K562 (cell line): ENCODE results near the gene ANGPTL1. TPM values are rescaled to one million over a fixed set of nuclear protein-coding genes. Genes with fewer than 3 reads are reported as not detected.

Source experiments
- ATAC-seq: fragments of 200-7000 bp; cut with Tn5 transposase; 3 replicates; pipeline ENCODE4 v1.9.1; 2020; ENCODE audit warnings: moderate library complexity
- BruUV-seq: library from RNA; stranded (reverse); fragments of 400-500 nt; replicated peaks from 2 replicates; lab custom pipeline; 2021; lab: Mats Ljungman, UMichigan
- CTCF ChIA-PET: fragments of 300-600 bp; formaldehyde crosslinking; extraction: SDS; loops from one replicate; lab custom pipeline; 2021; ENCODE audit warnings: low intra/inter-chr PET ratio; lab: Yijun Ruan, JAX
- POLR2A ChIA-PET: fragments of 300-600, 350-650 bp; sonication (Branson Sonifier 250); formaldehyde crosslinking; extraction: SDS; loops from one replicate; lab custom pipeline; 2021; ENCODE audit warnings: antibody characterized with exemption, inconsistent platforms; lab: Yijun Ruan, JAX
- DNase-seq, 4 experiments: peaks; one replicate each; pipeline versions ENCODE4 v3.0.0 to v3.0.0-alpha.2; 2011 to 2018; ENCODE audit warnings: low spot score in 3 of 4, mixed read lengths in 3 of 4; ENCODE audit errors: extremely low read depth in 1 of 4
- FAIRE-seq: peaks from 2 replicates; lab custom pipeline; 2011; peaks lifted over from hg19 to GRCh38; lab: Jason Lieb, UNC
- H2AFZ ChIP-seq: 2 replicates; pipeline ENCODE4 v1.6.0; 2011; ENCODE audit warnings: low read depth, low read length, control low read depth, inconsistent platforms
- H3K27ac ChIP-seq: fragments of 200-600 bp; 3 replicates; pipeline ENCODE4 v1.8.0; 2011; ENCODE audit warnings: low read depth, mild to moderate bottlenecking, control low read depth, inconsistent platforms, low read length, moderate library complexity, mixed read lengths; ENCODE audit errors: extremely low read depth
- H3K27me3 ChIP-seq, 2 experiments: fragments of 300-600 bp in 1 of 2; 2 replicates in 1 of 2; 3 replicates in 1 of 2; pipeline versions ENCODE4 v1.6.0 to v1.8.0; 2011; ENCODE audit warnings: inconsistent platforms in 2 of 2, low read length in 2 of 2, mild to moderate bottlenecking in 1 of 2, mixed read lengths in 1 of 2, moderate library complexity in 1 of 2; ENCODE audit not compliant: control insufficient read depth in 2 of 2, insufficient read depth in 2 of 2
- H3K36me3 ChIP-seq: fragments of 300-600 bp; 3 replicates; pipeline ENCODE4 v1.8.0; 2011; ENCODE audit warnings: mild to moderate bottlenecking, low read length, inconsistent platforms; ENCODE audit not compliant: control insufficient read depth, insufficient read depth
- H3K4me1 ChIP-seq, 2 experiments: fragments of 200-600 bp in 1 of 2; replicated peaks in 1 of 2; 2 replicates in 1 of 2; 3 replicates in 1 of 2; pipeline versions ENCODE4 v1.5.1 to v1.8.0; 2011; ENCODE audit warnings: inconsistent platforms in 2 of 2, low read length in 2 of 2, mild to moderate bottlenecking in 1 of 2, mixed read lengths in 1 of 2, moderate library complexity in 1 of 2; ENCODE audit not compliant: control insufficient read depth in 2 of 2, insufficient read depth in 2 of 2
- H3K4me2 ChIP-seq: 2 replicates; pipeline ENCODE4 v1.6.1; 2011; ENCODE audit warnings: low read length, control low read depth, inconsistent platforms, mixed read lengths; ENCODE audit not compliant: insufficient read depth
- H3K4me3 ChIP-seq: fragments of 200-600 bp; sonication (generic), shearing (Covaris generic); 2 replicates; pipeline ENCODE4 v1.5.1; 2016; ENCODE audit warnings: control low read depth, inconsistent platforms
- H3K79me2 ChIP-seq: fragments of 200-600 bp; 3 replicates; pipeline ENCODE4 v1.8.0; 2011; ENCODE audit warnings: low read length, inconsistent platforms; ENCODE audit not compliant: control insufficient read depth, insufficient read depth
- H3K9ac ChIP-seq, 2 experiments: 2 replicates each; pipeline versions ENCODE4 v1.6.0 to v1.6.1; 2011; ENCODE audit warnings: low read depth in 2 of 2, low read length in 2 of 2, control low read depth in 1 of 2, inconsistent platforms in 1 of 2, mild to moderate bottlenecking in 1 of 2, mixed read lengths in 1 of 2; ENCODE audit not compliant: insufficient read depth in 1 of 2
- H3K9me1 ChIP-seq: one replicate; pipeline ENCODE4 v1.6.0; 2011; ENCODE audit warnings: inconsistent platforms, mild to moderate bottlenecking, low read length, moderate library complexity; ENCODE audit not compliant: control insufficient read depth, insufficient read depth
- H3K9me3 ChIP-seq: replicated peaks from 2 replicates; pipeline ENCODE4 v1.5.1; 2011; ENCODE audit warnings: low read depth, low read length, inconsistent platforms; ENCODE audit not compliant: control insufficient read depth, insufficient read depth
- H4K20me1 ChIP-seq: replicated peaks from 2 replicates; pipeline ENCODE4 v1.6.1; 2011; ENCODE audit warnings: low read length, inconsistent platforms, mixed read lengths; ENCODE audit not compliant: control insufficient read depth, insufficient read depth
- MAFG ChIP-seq: fragments of 450-650 bp; conservative IDR thresholded peaks from 2 replicates; pipeline ENCODE4 v1.6.1; 2016; ENCODE audit warnings: missing genetic modification characterization, missing compliant biosample characterization
- REST ChIP-seq, 2 experiments: fragments of 450-650 bp; formaldehyde crosslinking in 1 of 2; IDR thresholded peaks; 2 replicates each; pipeline versions ENCODE4 v1.4.0 to v1.6.1; 2014 to 2020; ENCODE audit warnings: mild to moderate bottlenecking in 2 of 2, borderline replicate concordance in 1 of 2, low read depth in 1 of 2
- ZNF316 ChIP-seq: fragments of 450-650 bp; IDR thresholded peaks from 2 replicates; pipeline ENCODE4 v1.6.1; 2016
- WGBS: fragments of 100-300 bp; shearing (Covaris generic); methylation state at CpG from one replicate; pipeline ENCODE4 v1.1.6; 2016; ENCODE audit warnings: low coverage, mixed read lengths; ENCODE audit not compliant: insufficient coverage; ENCODE audit errors: missing lambda C conversion rate; 5-methylcytosine and 5-hydroxymethylcytosine counted together
- in situ Hi-C: fragments of 300-500 bp; cut with MboI; formaldehyde crosslinking; loops from 4 replicates; pipeline ENCODE4 v1.15.0; 2018; ENCODE audit warnings: inconsistent platforms, mixed read lengths
- intact Hi-C: fragments of 100-400 bp; cut with micrococcal nuclease; formaldehyde crosslinking; loops from 2 replicates; pipeline ENCODE4 v1.14.2; 2022
- polyA plus RNA-seq, 8 experiments: library from polyadenylated mRNA; depleted of rRNA in 4 of 8; stranded (reverse) in 5 of 8; unstranded in 3 of 8; fragments of >200 nt; fragmentation: Nextera tagmentation in 2 of 8; fragmentation: Illumina TruSeq in 1 of 8; extraction: Ambion mirVana in 2 of 8; extraction: Trizol in 1 of 8; gene quantifications; 2 replicates each; pipeline versions ENCODE4 v1.2.1 to v1.2.3, GENCODE V29; 2011 to 2014; ENCODE audit warnings: inconsistent platforms in 1 of 8, missing spikeins in 1 of 8
- total RNA-seq, 7 experiments: library from RNA; depleted of rRNA in 6 of 7; stranded (reverse); fragments of >200 nt in 6 of 7; fragmentation: Illumina TruSeq in 2 of 7; extraction: Trizol in 2 of 7; gene quantifications; 2 replicates each; pipeline versions ENCODE4 v1.2.1 to v1.2.3, GENCODE V29; 2011 to 2021; ENCODE audit warnings: low replicate concordance in 1 of 7

ANGPTL1 gene
- total and polyA plus RNA-seq, 9 of the 15 experiments (the other 6 are each of a cell fraction or from before 2014, with no cell fraction given): 0.04 to 0.06 TPM; not detected in 7

DNA sequence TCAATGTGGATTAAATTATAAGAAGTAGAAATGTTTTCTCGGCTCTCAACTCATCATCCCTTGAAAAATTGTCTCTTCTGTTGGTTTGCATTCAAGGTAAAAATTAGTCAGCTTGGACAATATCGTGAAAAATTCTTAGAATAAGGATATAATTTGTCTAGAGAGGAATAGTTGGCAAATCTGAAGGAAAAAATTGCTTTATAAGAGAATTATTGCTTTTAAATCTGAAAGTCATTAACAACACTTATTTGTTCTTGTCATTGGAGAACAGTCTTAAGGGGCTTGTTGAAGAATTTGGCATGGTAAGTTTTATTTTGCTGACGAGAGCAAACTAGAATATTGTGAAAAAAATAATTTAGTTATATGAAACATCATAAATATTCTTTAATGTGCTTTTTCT is 26.4 kb downstream of the ANGPTL1 start:
- Histone ChIP-seq H3K27me3 (no peaks in the 10 kb centered on the region), H3K27ac (no peak overlapping the region), H3K4me2 (no peak overlapping the region), H3K9ac (no peak overlapping the region), H3K4me1 (no peaks in the 10 kb centered on the region), H3K4me3 (no peak overlapping the region), H3K9me3 (no peaks in the 10 kb centered on the region), H4K20me1 (no peaks in the 10 kb centered on the region), H3K9me1 (no peaks in the 10 kb centered on the region), H3K79me2 (no peaks in the 10 kb centered on the region), H3K36me3 (no peaks in the 10 kb centered on the region), H2AFZ (no peak overlapping the region)
- ChIA-PET CTCF (no interaction called here), POLR2A (interaction anchor here (1.0 kb wide), 1 partner anchor 14 kb away, joined by 3 read pairs; no protein-coding TSS in a partner anchor)
- 3% methylated on average over 3 of the region's 3 CpGs for WGBS
- TF ChIP-seq REST (IDR thresholded peaks at IDR 0.05; ENCODE audit: borderline replicate concordance) (no peak), REST (CRISPR knock-in tag; IDR thresholded peaks at IDR 0.05; ENCODE audit: low read depth) (no peak), ZNF316 (peak; percentile 37; the same call in 1 of the 2 replicates), MAFG (tag) (0 out of 2 replicates have a peak, but pooled peaks have one; percentile 7)
- ATAC-seq (no peak), FAIRE-seq (no peak), DNase-seq (no peak)
- intact Hi-C loops (no loop called here), in situ Hi-C loops (no loop called here)
- BruUV-seq: no TSS peak
